Activated T-cell treated with anti-CD3 and anti-CD28 coated beads for 24 hours (primary cell): ENCODE measurements around the gene ARMH2.

ENCODE experiments used
- DNase-seq: peaks from one replicate; pipeline ENCODE4 v3.0.0-alpha.2; 2020; ENCODE audit warnings: low read depth

Gene ARMH2

DNA sequence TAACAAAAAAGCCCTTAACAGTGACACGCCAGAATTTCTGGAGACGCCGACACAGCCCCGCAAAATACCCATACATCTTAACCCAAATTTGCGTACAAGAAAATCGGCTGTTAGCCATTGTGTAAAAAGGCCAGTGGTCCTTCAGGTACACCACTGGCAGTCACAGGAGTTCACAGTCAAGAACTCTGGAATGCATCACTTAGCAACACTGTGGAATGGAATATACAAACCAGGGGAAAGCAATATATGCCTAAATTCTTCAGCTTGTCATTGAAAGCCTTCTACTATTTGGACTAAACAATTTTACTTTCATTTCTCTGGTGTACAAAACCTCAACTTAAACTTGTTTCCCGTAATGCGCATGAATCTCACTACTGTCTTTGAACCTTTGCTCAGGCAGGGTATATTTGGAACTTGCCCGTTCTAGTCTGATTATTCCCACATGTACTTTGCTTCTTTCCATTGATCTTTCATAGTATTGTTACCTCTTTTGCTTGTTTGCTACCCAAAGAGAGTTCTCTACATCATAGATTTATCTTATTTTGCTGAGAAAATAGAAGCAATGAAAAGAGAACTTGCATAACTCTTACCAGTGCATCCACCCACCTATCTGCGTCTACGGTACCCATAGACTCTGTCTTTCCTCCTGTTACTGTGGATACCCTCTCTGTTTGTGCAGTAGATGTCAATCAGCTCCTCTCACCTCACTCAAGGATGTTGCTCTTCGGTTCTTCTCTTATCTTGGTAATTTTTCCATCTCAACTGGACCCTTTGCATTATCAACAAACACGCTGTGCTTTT lies at the start of gene ARMH2:
Gene ARMH2, minus strand, starts transcription at position 178 of the 801 bp plus-strand sequence. Its CDS starts 60 bp downstream, at position 118.
- DNase-seq: no peak

DNA sequence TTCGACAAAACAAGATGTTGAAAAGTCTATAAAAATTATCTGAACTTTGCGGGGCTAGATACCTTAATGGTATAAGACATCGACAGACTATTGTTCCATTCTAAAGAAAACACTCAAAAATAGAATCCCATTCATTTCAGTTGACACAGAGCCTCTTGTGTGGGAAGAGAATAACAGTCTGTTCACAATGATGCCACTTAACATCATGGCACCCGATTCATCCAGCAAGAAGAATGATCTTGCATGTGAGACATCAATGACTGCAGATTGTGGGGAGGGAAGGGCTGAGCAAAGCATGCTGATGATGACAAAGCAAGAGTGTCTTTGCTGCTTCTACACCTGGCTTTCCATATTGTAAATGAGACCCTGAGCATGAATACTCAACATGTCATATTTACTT lies 49.7 kb upstream of the ARMH2 start:
- no peak for DNase-seq

DNA sequence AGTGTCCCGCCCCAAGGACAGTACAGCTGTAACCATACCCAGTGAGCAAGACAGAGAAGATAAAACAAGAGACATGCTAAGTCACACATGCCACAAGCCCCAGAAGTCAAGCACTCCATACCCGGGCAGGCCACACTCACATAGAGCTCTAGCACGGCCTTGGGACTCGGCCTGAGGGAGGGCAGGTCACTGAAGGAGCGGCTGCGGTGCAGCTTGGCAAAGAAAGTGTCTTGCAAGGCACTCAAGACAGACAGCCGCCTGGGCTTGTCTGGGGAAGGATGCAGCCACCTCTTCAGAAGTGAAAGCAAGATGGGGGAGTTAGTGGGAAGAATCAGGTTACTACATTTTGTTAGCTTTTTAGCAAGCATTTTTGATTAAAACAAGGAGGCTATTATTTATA lies 48.7 kb upstream of the ARMH2 start:
- DNase-seq: no peak

DNA sequence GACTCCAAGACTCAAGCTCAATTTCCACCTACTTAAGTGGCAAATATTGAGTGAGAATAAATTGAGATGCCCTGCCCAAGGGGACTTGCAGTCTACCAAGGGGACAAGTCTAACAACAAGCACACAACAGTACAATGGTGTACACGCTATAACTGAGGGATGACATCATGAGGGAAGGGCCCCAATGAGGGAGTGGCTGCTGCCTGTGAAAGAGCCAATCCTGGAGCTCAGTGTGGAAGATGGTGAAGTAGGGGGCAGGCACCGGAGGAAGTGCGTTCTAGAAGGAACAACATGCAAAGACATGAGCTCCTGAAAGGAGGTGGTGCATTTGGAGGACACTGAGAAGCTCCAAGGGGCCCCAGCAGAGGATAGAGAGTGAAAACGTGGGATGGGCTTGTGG lies 46.9 kb upstream of the ARMH2 start:
- no peak for DNase-seq

DNA sequence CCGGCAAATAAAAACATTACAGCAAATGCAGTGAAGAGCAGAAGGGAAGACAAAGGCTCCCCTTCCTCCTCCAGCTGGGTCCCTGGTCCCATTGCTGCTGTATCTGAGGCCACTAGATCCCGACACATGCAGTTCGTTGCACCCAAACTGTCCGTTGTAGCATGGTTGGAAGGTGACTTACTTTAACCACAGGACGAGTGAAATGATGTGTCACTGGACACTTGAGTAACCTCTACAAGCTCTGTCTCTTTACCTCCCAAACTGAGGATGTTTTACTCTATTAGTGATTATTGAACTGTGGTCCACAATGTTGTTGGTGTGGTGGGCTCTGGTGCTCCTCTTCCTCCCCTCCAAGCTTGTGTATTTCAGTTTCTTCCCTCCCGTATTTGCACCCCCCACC lies 46.2 kb upstream of the ARMH2 start:
- no peak for DNase-seq

DNA sequence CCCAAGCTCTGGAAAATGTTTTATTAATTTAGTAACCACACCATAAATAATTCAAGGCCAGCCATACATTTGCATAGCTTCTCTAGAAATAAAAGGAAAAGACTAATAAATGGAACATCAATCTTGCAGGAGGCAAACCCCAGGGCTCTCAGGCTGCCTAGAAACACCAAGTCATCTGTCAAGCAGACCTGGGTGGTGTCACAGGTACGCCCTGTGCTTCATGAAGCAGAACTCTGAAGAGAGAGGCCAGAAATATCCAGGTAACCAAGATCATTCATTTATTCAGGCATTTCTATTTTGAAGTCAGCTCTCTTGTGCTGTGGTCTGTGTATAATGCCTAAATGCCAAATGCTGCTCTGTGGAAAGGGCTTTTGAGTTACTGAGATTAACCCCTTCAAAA lies 45.3 kb upstream of the ARMH2 start:
- DNase-seq: no peak

DNA sequence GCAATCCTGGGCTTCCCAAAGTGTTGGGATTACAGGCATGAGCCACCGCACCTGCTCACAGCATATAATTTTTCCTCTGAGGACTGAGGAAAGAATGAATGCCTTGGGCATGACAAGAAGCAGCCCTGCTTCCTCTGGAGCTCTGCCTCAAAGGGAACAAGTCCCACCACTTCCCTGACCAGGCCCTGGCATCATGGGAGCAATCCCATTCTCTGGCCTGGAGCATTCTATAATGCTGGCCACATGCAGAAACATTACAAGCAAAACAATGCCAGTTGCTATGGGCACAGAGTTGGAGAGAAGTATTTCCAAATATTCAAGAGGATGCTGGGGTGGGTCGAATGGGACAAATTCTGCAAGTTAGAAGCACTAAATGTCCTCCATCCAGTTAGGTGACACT lies 41.5 kb upstream of the ARMH2 start:
- DNase-seq: no peak

DNA sequence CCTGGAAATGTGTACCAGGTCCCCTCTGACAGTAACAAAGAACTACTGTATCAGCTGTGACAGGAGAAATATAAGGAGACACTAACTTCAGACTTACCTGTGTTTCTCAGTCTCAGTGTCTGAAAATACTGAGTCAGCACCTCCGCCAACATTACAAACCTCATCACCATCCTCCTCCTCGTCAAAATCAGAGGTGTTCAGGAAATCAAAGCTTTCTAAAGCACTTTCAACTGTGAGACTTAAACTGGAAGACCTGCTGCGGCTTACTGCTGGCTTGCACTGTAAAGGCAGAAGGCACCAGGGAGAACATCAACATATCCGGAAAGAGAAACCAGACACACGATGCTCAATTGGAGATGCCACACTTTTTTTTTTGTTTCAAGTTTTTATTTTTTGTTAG lies 40.3 kb upstream of the ARMH2 start:
- DNase-seq: no peak

DNA sequence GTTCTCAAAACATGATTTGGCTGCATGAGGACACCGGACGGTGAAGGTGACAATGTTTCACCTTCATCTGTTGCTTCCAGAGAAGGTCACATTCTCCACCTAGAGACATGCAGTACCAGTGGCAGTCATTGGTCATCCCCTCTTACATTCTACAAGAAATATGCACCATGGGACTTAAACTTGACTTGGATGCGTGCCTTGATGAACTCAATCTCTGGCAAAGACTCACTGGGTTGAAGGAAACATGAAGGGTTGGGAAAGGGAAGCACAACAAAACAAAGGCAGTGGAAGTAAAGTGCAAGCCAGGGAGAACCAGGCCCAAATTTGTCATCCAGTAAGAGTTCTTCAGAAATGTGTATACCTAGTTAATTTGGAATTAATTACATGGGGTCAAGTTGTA lies 39.4 kb upstream of the ARMH2 start:
- DNase-seq: no peak

DNA sequence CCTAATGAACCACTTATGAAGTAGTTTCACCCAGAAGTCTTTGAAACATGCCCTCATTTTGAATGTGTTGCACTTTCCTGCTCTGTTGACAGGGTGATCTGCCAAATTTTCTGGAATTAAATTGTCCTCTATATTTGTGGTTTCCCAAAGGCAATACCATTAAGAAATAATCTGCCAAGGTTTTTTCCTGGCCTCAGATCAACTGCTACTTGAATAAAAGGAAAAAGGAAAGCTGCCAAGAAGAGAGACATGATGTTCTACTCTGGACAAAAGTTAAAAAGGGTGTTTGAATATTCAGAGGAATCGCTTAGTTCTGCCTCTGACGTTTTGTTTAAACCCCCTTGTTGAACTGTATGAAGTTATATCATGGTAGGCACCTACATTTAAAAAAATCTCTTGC lies 37.4 kb upstream of the ARMH2 start:
- no peak for DNase-seq

DNA sequence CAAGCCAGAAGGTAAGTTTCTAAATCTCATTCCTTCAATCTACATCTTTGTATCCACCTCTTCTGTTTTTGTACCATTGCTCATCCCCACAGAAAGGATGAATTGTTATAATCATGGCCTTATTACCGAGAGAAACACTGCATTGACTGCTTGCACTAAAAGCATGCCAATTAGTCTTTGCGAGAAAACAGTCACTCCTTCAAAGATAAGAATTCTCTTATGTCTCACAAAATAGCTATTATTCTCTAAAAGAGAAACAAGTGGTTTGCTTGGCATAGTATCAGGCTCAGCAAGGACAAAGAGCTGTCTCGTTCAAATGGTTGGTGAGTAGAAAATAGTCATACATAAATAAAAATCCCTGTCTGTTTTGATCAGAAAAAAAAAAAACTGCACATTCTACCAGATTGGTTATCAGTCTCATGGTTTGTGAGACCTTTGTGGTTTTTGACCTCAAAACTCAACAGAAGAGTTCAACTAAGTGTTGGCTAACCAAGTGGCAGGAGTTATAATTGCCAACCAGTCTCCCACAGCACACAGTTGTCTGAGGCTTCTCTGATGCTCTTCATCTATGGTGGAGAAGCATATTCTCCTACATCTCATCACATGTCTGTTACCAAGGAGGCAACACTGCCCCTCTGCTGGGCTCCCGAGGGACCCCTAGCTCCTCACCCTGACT lies 35.1 kb upstream of the ARMH2 start:
- DNase-seq: no peak

DNA sequence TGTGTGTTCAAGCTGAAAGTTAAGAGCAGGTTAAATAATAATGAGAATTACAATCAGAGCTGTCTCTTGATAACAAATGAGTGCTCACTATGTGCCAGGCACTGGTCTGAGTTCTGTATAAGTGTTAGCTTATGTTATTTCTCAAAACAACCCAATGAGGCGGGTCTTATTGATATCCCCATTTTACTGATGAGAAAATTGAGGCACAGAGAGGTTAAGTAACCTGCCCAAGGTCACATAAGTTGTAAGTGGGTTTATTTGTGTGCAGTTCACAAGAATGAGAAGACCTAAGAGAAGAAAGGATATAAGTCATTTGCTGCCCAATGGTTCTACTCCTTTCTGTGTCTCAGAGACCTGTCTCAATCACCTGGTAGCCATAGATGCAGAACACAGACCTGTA lies 34.1 kb upstream of the ARMH2 start:
- no peak for DNase-seq

DNA sequence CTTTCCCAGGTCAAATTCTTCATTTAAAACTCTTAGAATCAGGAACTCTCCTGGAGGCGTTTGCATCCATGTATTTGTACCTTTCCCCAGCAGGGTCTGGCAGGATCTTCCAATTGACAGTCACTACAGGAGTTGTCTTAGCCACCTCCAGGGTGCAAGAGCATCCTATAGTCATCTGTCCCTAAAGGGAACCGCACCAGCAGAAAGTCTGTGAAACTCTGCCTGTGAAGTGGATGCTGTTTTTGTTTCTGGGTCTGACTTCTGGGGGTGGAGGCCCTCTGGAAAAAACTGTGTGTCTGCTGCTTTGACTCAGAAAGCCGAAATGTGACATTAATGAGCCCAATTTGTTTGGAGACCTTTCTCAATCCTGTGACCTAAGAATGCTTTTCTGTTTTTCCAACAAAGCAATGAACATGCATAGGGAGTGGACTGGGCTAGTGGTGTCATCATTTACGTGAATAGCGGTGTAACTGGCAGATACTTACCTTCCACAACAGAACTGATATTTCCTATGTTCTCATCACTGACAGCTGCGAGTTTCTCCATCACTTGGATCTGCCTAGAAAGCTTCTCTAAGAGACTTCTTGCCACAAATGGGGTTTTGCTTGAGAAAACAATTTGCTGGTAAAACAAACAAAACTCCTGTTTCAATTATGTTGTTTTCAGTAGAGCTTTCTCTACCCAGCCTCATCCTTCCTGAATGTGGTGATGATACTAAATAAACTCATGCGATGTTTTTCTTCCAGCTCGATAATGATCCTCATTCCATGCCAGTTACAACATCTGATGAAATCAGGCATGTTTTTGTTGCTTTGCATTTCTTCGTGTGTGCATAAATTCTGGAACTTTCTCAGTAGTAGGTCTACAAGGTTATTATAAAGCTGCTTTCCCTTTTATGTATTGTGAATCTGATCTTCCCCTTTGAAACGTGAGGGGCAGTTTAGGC lies 33.3 kb upstream of the ARMH2 start:
- DNase-seq: no peak

DNA sequence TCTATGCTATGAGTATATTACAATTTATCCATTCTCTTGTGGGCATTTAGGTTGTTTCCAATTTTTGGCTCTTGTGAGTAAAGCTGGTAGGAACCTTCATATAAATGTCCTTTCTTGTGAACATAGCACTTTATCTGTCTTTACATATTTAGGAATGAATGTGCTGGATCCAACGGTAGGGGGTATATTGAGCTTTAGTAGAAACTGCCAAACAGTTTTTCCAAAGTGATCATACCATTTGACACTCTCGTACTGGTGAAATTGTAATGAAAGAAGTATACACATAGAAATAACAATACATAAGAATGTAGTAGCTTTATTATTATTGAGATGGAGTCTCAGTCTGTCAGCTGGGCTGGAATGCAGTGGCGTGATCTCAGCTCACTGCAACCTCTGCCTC lies 30.9 kb upstream of the ARMH2 start:
- DNase-seq: no peak

DNA sequence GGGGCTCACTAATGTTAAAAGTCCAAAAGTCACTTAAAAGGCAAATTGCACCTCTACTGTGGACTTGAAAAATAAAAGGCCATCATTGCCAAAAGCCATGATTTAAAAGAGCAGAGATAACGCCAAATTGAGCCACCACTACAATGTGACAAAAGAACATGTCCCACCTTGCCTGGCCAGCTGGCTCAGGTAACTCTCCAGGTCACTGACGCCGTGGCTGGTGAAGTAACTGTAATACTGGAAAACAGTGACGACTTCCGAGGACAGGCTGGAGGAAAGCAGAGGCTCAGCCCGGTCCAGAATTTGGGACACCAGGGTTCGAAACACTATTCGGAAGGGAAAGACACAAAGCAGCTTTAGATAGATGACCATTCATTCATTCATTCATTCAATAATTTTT lies 29.3 kb upstream of the ARMH2 start:
- no peak for DNase-seq

DNA sequence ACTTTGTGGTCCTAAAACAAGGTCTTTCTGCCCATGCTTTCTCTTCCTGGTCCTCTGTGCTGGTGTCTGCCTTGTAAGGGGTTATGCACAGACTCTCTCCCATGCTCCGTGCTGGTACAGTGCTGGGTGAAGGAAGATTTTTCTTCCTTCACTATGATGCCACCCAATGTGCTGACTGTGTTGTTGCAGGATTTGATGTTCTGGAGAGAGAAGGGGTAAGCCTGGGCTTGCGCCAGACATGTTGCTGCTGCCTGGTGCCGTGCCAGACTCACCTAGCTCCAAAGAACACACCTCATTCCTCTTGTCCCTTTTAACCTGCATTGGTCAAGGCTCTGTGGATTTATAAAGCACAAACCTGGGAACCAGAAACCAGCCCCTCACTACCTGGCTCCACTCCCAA lies 28.4 kb upstream of the ARMH2 start:
- no peak for DNase-seq

DNA sequence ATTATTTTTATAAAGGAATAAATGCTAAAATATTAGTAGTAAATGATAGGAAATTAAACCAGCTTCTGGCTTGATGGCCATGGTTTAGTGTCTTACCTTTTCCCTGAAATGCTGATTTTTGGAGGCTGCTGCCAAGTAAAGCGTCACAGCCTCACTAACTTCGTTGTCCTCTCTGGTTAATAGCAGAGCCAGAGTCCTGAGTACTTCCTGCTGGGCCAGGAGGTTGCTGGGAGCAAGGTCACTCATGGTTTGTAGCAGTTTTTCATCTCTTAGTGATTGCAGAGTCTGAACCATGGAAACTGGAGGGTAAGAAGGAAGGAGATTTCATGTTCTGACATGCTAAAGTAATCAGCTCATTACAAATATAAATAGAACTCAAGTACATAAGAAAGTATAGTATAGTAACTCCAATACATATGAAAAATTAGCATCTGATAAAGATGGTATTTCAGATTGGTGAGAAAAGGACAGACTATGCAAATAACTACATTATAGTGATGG lies 26.5 kb upstream of the ARMH2 start:
- no peak for DNase-seq

DNA sequence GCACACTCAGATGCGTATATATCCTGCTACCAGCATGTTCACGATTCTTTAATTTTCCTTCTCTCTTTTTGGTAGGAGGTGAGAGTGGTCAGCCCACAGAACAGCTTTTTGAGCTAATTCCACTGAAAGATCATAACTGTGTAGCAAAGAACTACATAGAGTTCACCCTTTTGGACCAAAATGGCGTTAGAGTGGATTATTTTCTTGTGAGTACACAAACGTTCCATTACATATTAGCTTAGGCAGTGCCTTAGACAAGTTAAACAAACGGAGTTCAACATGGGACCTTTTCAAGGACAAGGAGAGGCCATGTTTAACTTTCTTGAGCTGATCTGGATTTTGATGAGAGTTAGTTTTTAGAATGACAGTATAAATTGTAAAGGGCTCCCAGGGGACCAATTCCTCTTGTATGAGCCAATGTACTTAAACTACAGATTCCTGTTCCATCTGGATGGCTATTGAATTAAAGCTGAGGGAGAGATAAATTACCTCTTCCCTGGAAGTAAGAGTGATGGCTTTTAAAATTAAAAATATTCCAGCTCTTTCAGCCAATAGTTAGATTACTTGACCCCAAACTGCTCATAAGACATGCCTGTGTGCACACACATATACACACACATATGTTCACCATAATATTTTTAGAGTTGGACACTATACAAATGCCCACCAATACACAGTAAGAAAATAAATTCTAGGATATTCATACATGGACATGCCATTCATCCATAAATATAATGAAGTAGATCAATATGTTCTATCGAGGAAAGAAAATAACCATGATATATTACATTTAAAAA lies 25.6 kb upstream of the ARMH2 start:
- no peak for DNase-seq

DNA sequence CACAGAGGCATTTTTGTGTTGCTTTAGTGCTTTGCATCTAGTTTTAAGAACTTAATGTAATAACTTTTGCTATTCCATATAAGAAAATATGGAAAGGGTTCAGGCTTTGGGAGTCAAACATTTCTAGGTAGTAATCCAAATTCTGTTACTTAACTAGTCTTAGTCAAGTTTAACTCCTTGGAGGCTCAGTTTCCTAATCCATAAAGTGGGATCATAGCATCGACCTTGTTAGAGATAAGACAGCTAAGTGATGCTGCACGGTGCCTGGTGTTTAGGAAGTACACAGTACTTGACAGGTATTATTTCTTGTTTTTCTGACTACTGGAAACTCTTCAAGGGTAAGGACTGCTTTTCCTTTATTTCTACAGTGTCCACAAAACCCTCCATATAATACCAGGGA lies 24.5 kb upstream of the ARMH2 start:
- DNase-seq: no peak

DNA sequence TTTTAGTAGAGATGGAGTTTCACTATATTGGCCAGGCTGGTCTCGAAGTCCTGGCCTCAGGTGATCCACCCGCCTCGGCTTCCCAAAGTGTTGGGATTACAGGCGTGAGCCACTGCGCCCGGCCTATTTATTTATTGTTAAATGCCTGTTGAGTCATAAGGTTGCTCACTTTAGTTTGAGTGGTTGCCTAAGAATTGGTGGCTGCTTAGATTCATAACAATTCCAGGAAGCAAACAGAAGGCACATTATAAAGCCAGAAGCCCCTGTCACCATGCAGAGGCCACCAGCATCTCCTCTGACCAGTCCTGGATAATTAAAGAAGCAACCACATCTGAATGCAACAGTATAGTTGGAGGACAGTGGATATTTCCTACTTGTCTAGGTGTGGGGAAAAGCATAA lies 24.0 kb upstream of the ARMH2 start:
- DNase-seq: no peak

DNA sequence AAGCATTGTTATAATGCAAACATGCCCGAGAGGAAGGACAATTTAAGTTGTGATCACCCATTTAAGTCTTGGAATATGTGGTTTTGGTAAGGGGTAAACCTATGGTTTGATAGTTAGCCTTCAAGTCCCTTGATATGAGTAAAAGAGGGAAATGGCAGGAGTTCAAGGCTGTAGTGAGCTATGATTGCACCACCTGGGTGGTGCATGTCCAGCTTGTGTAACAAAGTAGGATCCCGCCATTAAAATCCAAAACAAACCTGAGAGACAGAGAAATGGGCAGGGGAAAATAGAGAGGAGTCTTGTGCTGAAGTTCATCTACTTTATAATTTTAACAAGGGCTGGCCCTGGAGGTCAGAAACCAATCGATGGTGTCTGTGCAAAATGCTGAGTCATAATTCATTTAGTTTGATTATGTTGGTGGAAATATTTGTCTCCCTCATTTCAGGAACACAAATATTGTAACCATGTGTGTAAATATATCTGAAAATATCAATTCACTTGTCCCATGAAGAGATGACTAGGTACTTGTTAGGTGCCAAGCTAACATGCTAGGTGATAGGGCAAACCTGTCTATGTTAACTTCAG lies 23.2 kb upstream of the ARMH2 start:
- DNase-seq: no peak
